Renal cortex interstitium (tissue), 11 donors: ENCODE data around the gene CCDC192. TPM values are rescaled to one million over a fixed set of nuclear protein-coding genes. Genes with fewer than 3 reads are reported as not detected.

Experiments used
- DNase-seq, 11 donors: peaks; one replicate each; pipeline ENCODE4 v3.0.0-alpha.2; 2013; ENCODE audit warnings: low read depth in 9 of 11, low spot score in 4 of 11; ENCODE audit errors: extremely low read depth in 1 of 11
- polyA plus RNA-seq, 3 donors: library from polyadenylated mRNA; unstranded; fragments of 120-200 nt; gene quantifications; one replicate each; pipeline ENCODE4 v1.2.1, GENCODE V29; 2013; ENCODE audit not compliant: insufficient read length in 3 of 3

The CCDC192 gene
- polyA plus RNA-seq, 3 donors: 0.93 to 1.3 (median 1.1) TPM

GRCh38 chr5:127796211-127796610 lies 93.0 kb downstream of the CCDC192 start:
- DNase-seq: no peak

- DNase-seq: no peak
These were observed 96.2 kb downstream of the CCDC192 start for GRCh38 chr5:127799293-127799905.

- DNase-seq: no peak
These were observed 98.7 kb downstream of the CCDC192 start for GRCh38 chr5:127801751-127802476.

- no peak for DNase-seq
These were observed 99.3 kb downstream of the CCDC192 start for GRCh38 chr5:127802477-127802865.

GRCh38 chr5:127804886-127805426 lies 101.8 kb downstream of the CCDC192 start:
- DNase-seq: no peak

GRCh38 chr5:127805448-127805847 lies 102.3 kb downstream of the CCDC192 start:
- peak in 1 of 11 donors; percentile 15 for DNase-seq

GRCh38 chr5:127806776-127807175 lies 103.6 kb downstream of the CCDC192 start:
- no peak for DNase-seq

- no peak for DNase-seq
These were observed 106.3 kb downstream of the CCDC192 start for GRCh38 chr5:127809533-127809932.

GRCh38 chr5:127810017-127810416 lies 106.8 kb downstream of the CCDC192 start:
- no peak for DNase-seq

- DNase-seq: no peak
These were observed 107.7 kb downstream of the CCDC192 start for GRCh38 chr5:127810707-127811490.

- no peak for DNase-seq
These were observed 109.4 kb downstream of the CCDC192 start for GRCh38 chr5:127812570-127812969.

- no peak for DNase-seq
These were observed 110.7 kb downstream of the CCDC192 start for GRCh38 chr5:127813633-127814587.

GRCh38 chr5:127814588-127814973 lies 111.4 kb downstream of the CCDC192 start:
- no peak for DNase-seq

GRCh38 chr5:127820910-127821553 lies 117.8 kb downstream of the CCDC192 start:
- DNase-seq: peak in 4 of 11 donors; percentile 26 to 36 (median 31)

GRCh38 chr5:127821896-127822295 lies 118.7 kb downstream of the CCDC192 start:
- DNase-seq: no peak

- DNase-seq: no peak
These were observed 120.9 kb downstream of the CCDC192 start for GRCh38 chr5:127824126-127824525.

GRCh38 chr5:127826011-127826410 lies 122.8 kb downstream of the CCDC192 start:
- no peak for DNase-seq

- DNase-seq: no peak
These were observed 124.3 kb downstream of the CCDC192 start for GRCh38 chr5:127827451-127827850.
